Natural killer cell treated with Interleukin-12 subunit alpha and Interleukin-12 subunit beta and Interleukin-15 and Interleukin-18, amount 100 ng/mL, for 72 hours (primary cell): ENCODE data around the gene REPS2. TPM values are rescaled to one million over a fixed set of nuclear protein-coding genes. Genes with fewer than 3 reads are reported as not detected.
A peak's percentile ranks its signal among the peaks of the same experiment; 100 is the strongest.

ENCODE experiments used
- ATAC-seq, 2 donors: fragments of 150-1000 bp; cut with Tn5 transposase in 1 of 2; sonication (Bioruptor Pico), chemical (Tn5 transposase) in 1 of 2; 2 replicates each; pipeline ENCODE4 v1.10.0; 2021
- DNase-seq: peaks from one replicate; pipeline ENCODE4 v3.0.0; 2022; ENCODE audit warnings: low spot score
- H3K27ac Mint-ChIP-seq, 2 donors: 1 replicate in 1 of 2; 2 replicates in 1 of 2; pipeline ENCODE4 v1.8.0; 2022; ENCODE audit warnings: mixed read lengths in 2 of 2, mild to moderate bottlenecking in 1 of 2, moderate library complexity in 1 of 2
- H3K27me3 Mint-ChIP-seq, 2 donors: 1 replicate in 1 of 2; 2 replicates in 1 of 2; pipeline ENCODE4 v1.8.0; 2022; ENCODE audit warnings: mixed read lengths in 2 of 2
- H3K36me3 Mint-ChIP-seq: one replicate; pipeline ENCODE4 v1.8.0; 2022; ENCODE audit warnings: mixed read lengths
- H3K4me1 Mint-ChIP-seq, 2 donors: 1 replicate in 1 of 2; 2 replicates in 1 of 2; pipeline ENCODE4 v1.8.0; 2022; ENCODE audit warnings: low read depth in 2 of 2, mixed read lengths in 2 of 2, mild to moderate bottlenecking in 1 of 2
- H3K4me3 Mint-ChIP-seq: one replicate; pipeline ENCODE4 v1.8.0; 2022; ENCODE audit warnings: mixed read lengths
- H3K9me3 Mint-ChIP-seq: 2 replicates; pipeline ENCODE4 v1.8.0; 2022; ENCODE audit warnings: mixed read lengths
- total RNA-seq, 2 donors: library from RNA; stranded (reverse); gene quantifications; one replicate each; pipeline ENCODE4 v1.2.3, GENCODE V29; 2022

The REPS2 gene
- total RNA-seq, 2 donors from 2014 or later: 0.20 TPM; not detected in 1

GRCh38 chrX:16997313-16997712 lies 50.9 kb downstream of the REPS2 start:
- Mint-ChIP-seq H3K27ac (no peak overlapping the region), H3K9me3 (no peaks in the 10 kb centered on the region), H3K4me3 (no peak overlapping the region), H3K4me1 (no peaks in the 10 kb centered on the region), H3K27me3 (peaks cover 11 to 18% of the 10 kb centered on the region in 2 donors), H3K36me3 (no peaks in the 10 kb centered on the region)
- no peak for DNase-seq
- ATAC-seq: no peak

DNA sequence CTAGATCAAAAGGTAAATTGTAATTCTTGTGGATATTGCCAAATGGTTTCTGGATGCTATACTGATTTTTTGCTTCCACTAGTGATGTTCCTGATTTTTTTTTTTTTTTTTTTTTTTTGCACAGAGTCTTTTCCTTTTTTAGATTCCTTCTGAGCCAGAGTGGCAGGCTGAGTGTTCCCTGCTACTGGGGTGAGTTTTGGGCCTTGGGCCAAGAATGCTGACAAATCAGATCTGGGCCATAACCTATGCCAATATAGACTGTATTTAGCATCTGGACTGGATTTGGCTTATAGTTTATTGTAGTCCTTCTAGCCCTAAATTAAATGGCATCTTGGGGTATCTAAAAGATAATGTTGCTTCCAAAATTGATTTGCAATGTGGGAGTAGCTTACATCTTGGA lies 52.8 kb downstream of the REPS2 start:
- H3K27ac Mint-ChIP-seq: no peak overlapping the region
- H3K4me1 Mint-ChIP-seq: peaks cover 0 to 5% of the 10 kb centered on the region in 2 donors
- ATAC-seq (no peak), DNase-seq (no peak)
- no peaks in the 10 kb centered on the region for H3K9me3 Mint-ChIP-seq
- H3K4me3 Mint-ChIP-seq: no peak overlapping the region
- H3K27me3 Mint-ChIP-seq: peaks cover 20 to 28% of the 10 kb centered on the region in 2 donors
- H3K36me3 Mint-ChIP-seq: no peaks in the 10 kb centered on the region

DNA sequence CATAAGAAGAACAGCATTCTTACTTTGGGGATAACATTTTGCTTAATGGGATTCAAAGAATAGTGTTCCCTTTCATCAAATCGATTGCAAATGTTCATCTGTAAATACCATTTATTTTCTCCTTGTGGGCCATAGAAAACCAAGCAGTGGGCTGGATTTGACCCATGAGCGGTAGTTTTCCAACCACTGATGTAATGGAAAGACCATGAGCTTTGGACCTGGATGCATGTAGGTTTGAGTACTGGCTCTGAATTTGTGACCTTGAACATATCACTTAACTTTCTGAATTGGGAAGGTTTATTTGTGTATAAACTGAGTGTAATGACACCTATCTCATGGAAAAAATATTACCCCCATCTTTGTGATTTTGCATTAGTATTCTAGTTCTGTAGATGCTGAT lies 54.3 kb downstream of the REPS2 start:
- peaks cover 20 to 31% of the 10 kb centered on the region in 2 donors for H3K27me3 Mint-ChIP-seq
- H3K27ac Mint-ChIP-seq: no peak overlapping the region
- H3K4me3 Mint-ChIP-seq: no peak overlapping the region
- H3K4me1 Mint-ChIP-seq: peaks cover 0 to 5% of the 10 kb centered on the region in 2 donors
- H3K36me3 Mint-ChIP-seq: no peaks in the 10 kb centered on the region
- H3K9me3 Mint-ChIP-seq: no peaks in the 10 kb centered on the region
- ATAC-seq: no peak
- no peak for DNase-seq

DNA sequence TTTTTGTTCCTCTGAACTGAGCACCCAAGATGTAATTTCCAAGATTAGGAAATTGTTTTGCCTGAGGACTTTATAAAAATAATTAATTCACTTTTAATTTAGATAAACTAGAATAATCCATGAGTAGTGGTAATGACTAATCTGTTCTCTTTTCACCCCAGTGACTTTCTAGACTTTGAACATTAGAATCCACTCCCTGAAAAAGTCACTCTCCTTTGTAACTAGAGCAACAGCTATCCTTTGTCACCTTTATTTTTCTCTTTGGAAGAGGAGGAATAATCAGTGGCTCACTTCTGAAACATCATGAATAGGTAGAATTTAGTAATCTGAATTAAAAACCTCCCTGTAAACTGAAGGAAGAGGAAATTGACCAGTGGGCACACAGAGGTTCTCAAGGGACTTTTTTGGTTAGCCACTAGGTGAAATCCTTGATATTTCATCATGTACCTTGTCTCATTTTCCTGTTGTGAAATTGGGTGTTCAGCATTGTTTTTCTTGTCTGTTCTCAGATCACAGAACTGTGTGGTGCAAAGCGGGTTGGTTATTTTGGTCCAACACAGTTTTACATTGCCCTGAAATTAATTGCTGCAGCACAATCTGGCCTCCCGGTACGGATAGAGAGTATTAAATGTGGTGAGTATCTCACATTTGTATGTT lies 59.4 kb downstream of the REPS2 start:
- no peak for ATAC-seq
- Mint-ChIP-seq H3K27ac (no peak overlapping the region), H3K4me1 (peaks cover 0 to 5% of the 10 kb centered on the region in 2 donors), H3K36me3 (no peaks in the 10 kb centered on the region), H3K4me3 (no peak overlapping the region), H3K27me3 (peaks cover 20 to 35% of the 10 kb centered on the region in 2 donors), H3K9me3 (no peaks in the 10 kb centered on the region)
- DNase-seq: no peak

- DNase-seq (no peak), ATAC-seq (no peak)
- Mint-ChIP-seq H3K27ac (no peak overlapping the region), H3K4me3 (peak overlapping the region; percentile 25), H3K27me3 (peaks cover 9 to 25% of the 10 kb centered on the region in 2 donors), H3K9me3 (no peaks in the 10 kb centered on the region), H3K36me3 (no peaks in the 10 kb centered on the region), H3K4me1 (peaks cover 0 to 5% of the 10 kb centered on the region in 2 donors)
Measured at GRCh38 chrX:17007134-17007768, 60.8 kb downstream of the REPS2 start.

GRCh38 chrX:17009856-17010625 lies 63.6 kb downstream of the REPS2 start:
- no peaks in the 10 kb centered on the region for H3K36me3 Mint-ChIP-seq
- H3K27ac Mint-ChIP-seq: no peak overlapping the region
- H3K4me3 Mint-ChIP-seq: no peak overlapping the region
- H3K27me3 Mint-ChIP-seq: peaks cover 0 to 15% of the 10 kb centered on the region in 2 donors
- no peaks in the 10 kb centered on the region for H3K4me1 Mint-ChIP-seq
- no peak for ATAC-seq
- H3K9me3 Mint-ChIP-seq: no peaks in the 10 kb centered on the region
- DNase-seq: no peak

- H3K9me3 Mint-ChIP-seq: no peaks in the 10 kb centered on the region
- H3K4me3 Mint-ChIP-seq: no peak overlapping the region
- no peaks in the 10 kb centered on the region for H3K4me1 Mint-ChIP-seq
- no peak overlapping the region for H3K27ac Mint-ChIP-seq
- peaks cover 0 to 15% of the 10 kb centered on the region in 2 donors for H3K27me3 Mint-ChIP-seq
- no peak for ATAC-seq
- no peaks in the 10 kb centered on the region for H3K36me3 Mint-ChIP-seq
- no peak for DNase-seq
Measured at GRCh38 chrX:17012465-17012864, 66.0 kb downstream of the REPS2 start.

- Mint-ChIP-seq H3K9me3 (no peaks in the 10 kb centered on the region), H3K27me3 (peaks cover 0 to 14% of the 10 kb centered on the region in 2 donors), H3K4me3 (no peak overlapping the region), H3K27ac (no peak overlapping the region), H3K36me3 (no peaks in the 10 kb centered on the region), H3K4me1 (no peaks in the 10 kb centered on the region)
- ATAC-seq: no peak
- DNase-seq: no peak
Measured at GRCh38 chrX:17014216-17014615, 67.8 kb downstream of the REPS2 start.

DNA sequence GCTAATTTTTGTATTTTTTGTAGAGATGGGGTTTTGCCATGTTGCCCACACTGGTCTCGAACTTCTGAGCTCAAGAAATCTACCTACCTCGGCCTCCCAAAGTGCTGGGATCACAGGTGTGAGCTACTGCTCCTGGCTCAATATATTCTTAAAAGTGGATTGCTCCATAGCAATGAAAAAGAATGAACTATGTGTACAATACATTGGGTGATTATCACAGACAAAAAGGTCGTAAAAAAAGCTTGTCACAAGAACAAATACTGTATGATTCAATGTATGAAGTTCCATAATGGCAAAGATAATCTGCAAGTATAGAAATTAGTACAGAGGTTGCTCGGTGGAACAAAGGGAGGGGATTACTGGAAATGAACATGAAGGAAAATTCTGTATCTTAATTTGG lies 70.7 kb downstream of the REPS2 start:
- H3K4me3 Mint-ChIP-seq: no peak overlapping the region
- ATAC-seq (no peak), DNase-seq (no peak)
- no peak overlapping the region for H3K27ac Mint-ChIP-seq
- H3K36me3 Mint-ChIP-seq: no peaks in the 10 kb centered on the region
- H3K4me1 Mint-ChIP-seq: no peaks in the 10 kb centered on the region
- peaks cover 0 to 8% of the 10 kb centered on the region in 2 donors for H3K27me3 Mint-ChIP-seq
- no peaks in the 10 kb centered on the region for H3K9me3 Mint-ChIP-seq

DNA sequence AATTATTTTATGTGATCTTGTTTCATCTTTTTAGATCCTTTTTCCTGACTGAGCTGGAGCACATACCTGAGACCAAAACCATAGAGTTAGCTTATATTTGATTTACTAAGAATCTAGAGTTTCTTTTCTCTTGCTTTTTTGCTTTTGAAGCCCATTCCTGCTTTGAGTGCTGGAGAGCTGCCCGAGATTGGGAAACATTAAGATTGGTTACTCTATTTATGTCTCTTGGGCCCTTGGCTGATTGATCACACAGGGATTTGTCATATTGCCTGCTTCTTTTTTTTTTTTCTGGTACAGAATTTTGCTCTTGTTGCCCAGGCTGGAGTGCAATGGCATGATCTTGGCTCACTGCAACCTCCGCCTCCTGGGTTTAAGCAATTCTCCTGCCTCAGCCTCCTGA lies 73.9 kb downstream of the REPS2 start:
- H3K4me3 Mint-ChIP-seq: no peak overlapping the region
- ATAC-seq: no peak
- H3K27me3 Mint-ChIP-seq: peaks cover 0 to 6% of the 10 kb centered on the region in 2 donors
- no peaks in the 10 kb centered on the region for H3K36me3 Mint-ChIP-seq
- H3K4me1 Mint-ChIP-seq: no peaks in the 10 kb centered on the region
- DNase-seq: no peak
- no peak overlapping the region for H3K27ac Mint-ChIP-seq
- no peaks in the 10 kb centered on the region for H3K9me3 Mint-ChIP-seq

- Mint-ChIP-seq H3K9me3 (no peaks in the 10 kb centered on the region), H3K4me3 (no peak overlapping the region), H3K27me3 (peaks cover 0 to 3% of the 10 kb centered on the region in 2 donors), H3K36me3 (no peaks in the 10 kb centered on the region), H3K4me1 (no peaks in the 10 kb centered on the region), H3K27ac (no peak overlapping the region)
- ATAC-seq: no peak
- DNase-seq: no peak
Measured at GRCh38 chrX:17020851-17021821, 74.7 kb downstream of the REPS2 start.

DNA sequence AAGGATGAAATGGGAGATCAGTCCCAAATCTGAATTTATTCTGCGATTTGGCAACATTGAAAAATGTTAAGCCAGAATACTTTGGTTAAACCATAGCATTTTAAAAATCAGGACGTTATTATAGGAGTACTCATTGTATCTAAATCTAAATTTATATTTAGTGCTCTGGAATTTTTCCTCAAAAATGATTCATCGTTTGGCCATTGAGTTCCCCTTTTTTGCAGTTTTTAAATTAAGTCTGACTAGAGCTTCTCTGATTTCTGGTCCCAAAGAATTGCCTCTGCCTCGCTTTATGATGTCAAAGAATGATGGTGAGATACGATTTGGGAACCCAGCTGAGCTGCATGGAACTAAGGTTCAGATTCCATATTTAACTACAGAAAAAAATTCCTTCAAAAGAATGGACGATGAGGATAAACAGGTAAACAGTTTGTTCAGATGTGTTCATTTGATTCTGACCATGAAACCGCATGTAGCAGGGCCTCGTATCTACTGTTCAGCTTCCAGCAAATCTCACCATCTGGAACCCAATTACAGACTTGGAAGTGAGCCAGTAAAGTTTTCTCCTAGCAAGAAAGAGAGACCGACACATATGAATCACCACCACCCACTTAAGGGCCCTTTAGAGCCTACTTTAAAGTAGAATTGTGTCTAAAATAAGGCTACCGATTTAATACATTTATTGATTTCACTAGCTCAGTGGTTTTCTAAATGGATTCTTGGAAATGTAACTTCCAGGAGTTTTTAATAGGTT lies 75.6 kb downstream of the REPS2 start:
- H3K4me1 Mint-ChIP-seq: no peaks in the 10 kb centered on the region
- H3K36me3 Mint-ChIP-seq: no peaks in the 10 kb centered on the region
- H3K27me3 Mint-ChIP-seq: peaks cover 0 to 7% of the 10 kb centered on the region in 2 donors
- no peaks in the 10 kb centered on the region for H3K9me3 Mint-ChIP-seq
- H3K4me3 Mint-ChIP-seq: no peak overlapping the region
- no peak overlapping the region for H3K27ac Mint-ChIP-seq
- DNase-seq: no peak
- no peak for ATAC-seq

GRCh38 chrX:17023661-17024060 lies 77.2 kb downstream of the REPS2 start:
- H3K4me1 Mint-ChIP-seq: no peaks in the 10 kb centered on the region

More at GRCh38 chrX:17023661-17024060, 77.2 kb downstream of the REPS2 start:
- Mint-ChIP-seq H3K36me3 (no peaks in the 10 kb centered on the region), H3K9me3 (no peaks in the 10 kb centered on the region), H3K4me3 (no peak overlapping the region), H3K27me3 (peaks cover 0 to 8% of the 10 kb centered on the region in 2 donors), H3K27ac (no peak overlapping the region)
- no peak for ATAC-seq
- DNase-seq: no peak
